GM12872 (cell line): Measurements from ENCODE around the gene NPSR1.

ENCODE experiments used
- CTCF ChIP-seq: IDR thresholded peaks from 3 replicates; pipeline ENCODE4 v1.5.1; 2011; ENCODE audit warnings: low read depth, mild to moderate bottlenecking, low read length, moderate library complexity; ENCODE audit not compliant: insufficient read depth

NPSR1 gene

DNA sequence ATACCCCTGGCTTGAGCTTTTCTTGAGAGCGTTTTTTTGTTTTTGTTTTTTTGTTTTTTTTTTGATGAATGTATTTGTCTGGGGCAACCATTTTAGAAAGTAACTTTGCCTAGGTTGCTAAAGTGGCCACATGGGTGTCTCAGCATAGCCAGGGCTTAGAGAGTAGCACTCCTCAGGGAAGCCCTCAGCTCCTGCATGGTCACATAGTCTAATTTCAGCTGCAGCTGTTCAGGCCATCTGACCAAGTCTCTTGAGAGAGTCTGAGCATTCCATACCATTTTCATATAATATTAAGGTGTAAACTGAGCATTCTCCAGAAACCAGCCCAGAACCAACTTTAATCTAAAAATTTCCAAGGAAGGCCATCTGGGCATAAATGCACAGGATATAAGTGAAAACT, 186.4 kb downstream of the NPSR1 start:
- no peak for TF ChIP-seq CTCF

DNA sequence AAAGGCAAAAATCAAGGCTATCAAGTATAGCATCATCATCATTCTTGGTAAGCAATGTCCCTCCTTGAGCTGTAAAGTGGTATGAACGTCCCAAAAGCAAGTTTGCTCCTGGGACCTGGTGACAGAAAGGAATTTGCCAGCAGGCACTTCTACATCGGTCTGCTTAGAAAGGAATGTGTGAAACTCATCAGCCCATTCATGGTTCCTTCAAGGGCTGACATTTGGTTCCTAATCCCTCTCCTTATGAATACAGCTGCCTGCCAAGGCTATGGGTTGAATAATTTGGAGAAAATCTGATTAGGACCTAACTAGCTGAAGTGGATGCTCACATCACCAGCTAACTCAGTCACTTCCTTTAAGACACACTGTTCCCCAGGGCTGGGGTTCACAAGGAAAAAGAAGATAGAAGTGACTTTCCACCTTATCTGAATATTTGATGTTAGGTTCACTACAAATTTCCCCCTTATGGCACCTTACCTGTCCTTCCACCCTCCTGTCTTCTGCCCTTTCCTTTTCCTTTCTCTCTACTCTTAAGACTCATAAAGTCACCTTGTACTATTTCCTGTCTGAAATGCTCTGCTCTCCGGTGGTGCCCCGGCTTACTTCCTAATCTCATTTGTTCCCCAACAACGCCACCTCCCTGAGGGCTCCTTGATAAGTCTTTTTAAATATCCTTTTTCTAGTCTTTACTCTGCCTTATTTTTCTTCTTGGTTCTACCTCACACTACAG, 187.1 kb downstream of the NPSR1 start:
- no peak for TF ChIP-seq CTCF

DNA sequence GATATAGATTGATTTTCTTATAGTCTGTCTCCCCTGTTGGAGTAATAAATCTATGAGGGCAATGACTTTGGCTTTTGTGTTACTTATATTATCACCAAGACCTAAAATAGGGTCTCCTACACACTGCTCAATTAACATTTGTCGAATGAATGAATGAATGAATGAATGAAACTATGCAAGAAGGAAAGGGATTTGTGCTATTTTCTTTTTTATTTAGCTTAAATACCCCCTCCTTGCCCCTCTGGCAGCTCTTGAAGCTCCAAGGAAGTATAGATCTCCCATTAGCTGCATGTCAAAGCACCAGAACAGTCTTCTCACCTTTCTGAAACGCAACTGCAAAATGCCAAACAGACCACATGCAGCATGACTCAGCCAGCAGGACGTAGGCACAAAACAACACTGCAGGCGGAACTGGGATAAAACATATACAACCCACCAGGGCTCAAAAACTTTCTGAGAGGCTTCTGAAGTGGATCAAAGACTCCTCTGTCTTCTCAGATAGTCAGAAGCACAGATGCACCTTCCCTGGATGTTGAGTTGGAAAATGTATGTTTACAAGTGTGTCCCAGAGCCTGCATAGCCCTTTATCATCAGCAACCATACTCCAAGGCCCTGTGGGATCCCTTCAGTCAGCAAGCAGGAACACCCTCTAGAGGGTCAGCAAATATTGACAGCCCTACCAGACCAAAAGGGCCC, 187.8 kb downstream of the NPSR1 start:
- TF ChIP-seq CTCF: no peak

GRCh38 chr7:34846976-34847375, 189.0 kb downstream of the NPSR1 start:
- TF ChIP-seq CTCF: no peak

GRCh38 chr7:34848670-34849069, 190.7 kb downstream of the NPSR1 start:
- no peak for TF ChIP-seq CTCF

DNA sequence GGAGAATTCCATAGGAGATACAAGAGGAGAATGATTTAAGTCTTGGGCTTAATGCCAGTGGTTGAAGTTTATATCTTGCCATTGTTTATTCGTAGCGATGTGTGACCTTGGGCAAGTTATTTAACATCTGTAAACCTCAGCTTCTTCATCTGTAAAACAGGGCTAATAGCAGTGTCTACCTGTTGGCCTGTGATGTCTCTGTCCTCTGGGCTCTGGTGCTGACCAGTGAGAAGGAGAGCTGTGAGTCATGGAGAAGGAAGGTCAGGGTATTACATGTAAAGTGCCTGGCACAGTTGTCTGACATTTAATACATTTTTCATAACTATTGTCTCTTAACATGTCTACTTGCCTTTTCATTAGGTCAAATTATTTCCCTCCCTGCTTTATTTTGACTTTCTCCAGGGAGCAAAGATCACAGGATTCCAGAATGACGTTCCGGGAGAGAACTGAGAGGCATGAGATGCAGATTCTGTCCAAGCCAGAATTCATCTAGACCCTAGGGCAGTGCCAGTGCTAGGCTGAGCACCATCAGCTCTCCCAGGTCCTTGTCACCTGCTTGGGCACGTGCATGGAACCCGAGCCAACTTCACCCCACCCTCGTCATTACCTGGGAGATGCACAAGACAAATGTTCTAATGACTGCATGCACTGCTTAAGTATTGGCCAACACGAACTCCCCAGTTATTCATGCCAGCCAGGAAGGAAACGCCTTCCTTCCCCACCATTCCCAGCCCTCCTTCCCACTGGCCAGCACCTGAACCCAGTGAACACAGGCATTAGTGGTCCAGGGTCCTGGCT, 191.3 kb downstream of the NPSR1 start:
- no peak for TF ChIP-seq CTCF

DNA sequence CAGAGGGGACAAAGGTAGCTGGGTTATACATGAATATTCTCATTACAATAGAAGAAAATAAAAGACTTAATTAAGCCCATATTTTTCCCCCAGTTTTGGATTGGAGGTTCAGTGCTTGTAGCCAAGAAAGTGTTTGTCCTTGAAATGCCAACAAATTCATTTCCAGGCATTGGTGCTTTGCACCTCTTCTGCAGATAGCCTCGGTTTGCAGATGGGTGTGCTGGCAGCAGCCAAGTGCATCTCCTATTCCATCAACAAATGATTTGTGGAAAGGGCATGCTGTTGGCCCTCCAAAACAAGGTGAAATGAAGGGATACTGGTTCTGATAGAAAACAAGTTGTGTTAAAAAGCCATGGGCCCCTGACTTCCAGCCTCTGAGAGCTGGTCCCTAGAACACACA, 192.0 kb downstream of the NPSR1 start:
- no peak for TF ChIP-seq CTCF
